HG02759 (cell line): Measurements from ENCODE around the gene SH3PXD2B.

ENCODE experiments used
- ATAC-seq: cut with Tn5 transposase; IDR thresholded peaks from one replicate; pipeline ENCODE4 v1.9.1; 2021; ENCODE audit warnings: mild to moderate bottlenecking, moderate library complexity; ENCODE audit not compliant: unreplicated experiment

SH3PXD2B gene

GRCh38 chr5:172437445-172438318 is 16.6 kb downstream of the SH3PXD2B start:
- no peak for ATAC-seq

GRCh38 chr5:172436879-172437369 is 17.4 kb downstream of the SH3PXD2B start:
- no peak for ATAC-seq

- no peak for ATAC-seq
Observed at GRCh38 chr5:172436078-172436878, 18.0 kb downstream of the SH3PXD2B start.

- no peak for ATAC-seq
Observed at GRCh38 chr5:172435362-172436077, 18.8 kb downstream of the SH3PXD2B start.

GRCh38 chr5:172434251-172434650 is 20.1 kb downstream of the SH3PXD2B start:
- ATAC-seq = no peak

GRCh38 chr5:172433513-172433912 is 20.8 kb downstream of the SH3PXD2B start:
- ATAC-seq = no peak

GRCh38 chr5:172433071-172433470 is 21.3 kb downstream of the SH3PXD2B start:
- no peak for ATAC-seq

- no peak for ATAC-seq
Observed at GRCh38 chr5:172430354-172430753, 24.0 kb downstream of the SH3PXD2B start.

GRCh38 chr5:172429201-172429940 is 25.0 kb downstream of the SH3PXD2B start:
- no peak for ATAC-seq

GRCh38 chr5:172428224-172429166 is 25.8 kb downstream of the SH3PXD2B start:
- no peak for ATAC-seq

- no peak for ATAC-seq
Observed at GRCh38 chr5:172427202-172427601, 27.1 kb downstream of the SH3PXD2B start.

- no peak for ATAC-seq
Observed at GRCh38 chr5:172426086-172426485, 28.2 kb downstream of the SH3PXD2B start.

GRCh38 chr5:172425402-172425801 is 28.9 kb downstream of the SH3PXD2B start:
- ATAC-seq = no peak

- no peak for ATAC-seq
Observed at GRCh38 chr5:172424808-172425207, 29.5 kb downstream of the SH3PXD2B start.

GRCh38 chr5:172424111-172424490 is 30.2 kb downstream of the SH3PXD2B start:
- ATAC-seq = no peak

- ATAC-seq = no peak
Observed at GRCh38 chr5:172423379-172424110, 30.8 kb downstream of the SH3PXD2B start.

GRCh38 chr5:172422255-172422654 is 32.1 kb downstream of the SH3PXD2B start:
- ATAC-seq = no peak

GRCh38 chr5:172421020-172421419 is 33.3 kb downstream of the SH3PXD2B start:
- no peak for ATAC-seq
